ENCODE measurements around the gene DROSHA.

The DROSHA gene

GRCh38 chr5:31502506-31502905 is 29.4 kb downstream of the DROSHA start:
- DNase-seq (ENCODE audit: low read depth): no peak
- TF ChIP-seq CTCF (IDR thresholded peaks at IDR 0.05; ENCODE audit: low read length, missing control alignments): no peak
- no peak overlapping the region for H3K4me3 ChIP-seq (replicated peaks; ENCODE audit: low read depth, low read length)

GRCh38 chr5:31500256-31500655 is 31.6 kb downstream of the DROSHA start:
- no peak overlapping the region for H3K4me3 ChIP-seq (replicated peaks; ENCODE audit: low read depth, low read length)
- no peak for DNase-seq (ENCODE audit: low read depth)
- TF ChIP-seq CTCF (IDR thresholded peaks at IDR 0.05; ENCODE audit: low read length, missing control alignments): no peak

GRCh38 chr5:31496891-31497290 is 35.0 kb downstream of the DROSHA start:
- H3K4me3 ChIP-seq (replicated peaks; ENCODE audit: low read depth, low read length): no peak overlapping the region
- no peak for DNase-seq (ENCODE audit: low read depth)
- TF ChIP-seq CTCF (IDR thresholded peaks at IDR 0.05; ENCODE audit: low read length, missing control alignments): no peak

GRCh38 chr5:31496301-31496700 is 35.6 kb downstream of the DROSHA start:
- no peak overlapping the region for H3K4me3 ChIP-seq (replicated peaks; ENCODE audit: low read depth, low read length)
- no peak for TF ChIP-seq CTCF (IDR thresholded peaks at IDR 0.05; ENCODE audit: low read length, missing control alignments)
- no peak for DNase-seq (ENCODE audit: low read depth)

GRCh38 chr5:31495336-31495735 is 36.6 kb downstream of the DROSHA start:
- no peak for DNase-seq (ENCODE audit: low read depth)
- no peak overlapping the region for H3K4me3 ChIP-seq (replicated peaks; ENCODE audit: low read depth, low read length)
- TF ChIP-seq CTCF (IDR thresholded peaks at IDR 0.05; ENCODE audit: low read length, missing control alignments): no peak

- no peak for TF ChIP-seq CTCF (IDR thresholded peaks at IDR 0.05; ENCODE audit: low read length, missing control alignments)
- no peak overlapping the region for H3K4me3 ChIP-seq (replicated peaks; ENCODE audit: low read depth, low read length)
- peak; percentile 39 for DNase-seq (ENCODE audit: low read depth)
Observed at GRCh38 chr5:31492869-31493268, 39.0 kb downstream of the DROSHA start.

GRCh38 chr5:31487506-31487905 is 44.4 kb downstream of the DROSHA start:
- no peak for DNase-seq (ENCODE audit: low read depth)

More at GRCh38 chr5:31487506-31487905, 44.4 kb downstream of the DROSHA start:
- H3K4me3 ChIP-seq (replicated peaks; ENCODE audit: low read depth, low read length): no peak overlapping the region
- no peak for TF ChIP-seq CTCF (IDR thresholded peaks at IDR 0.05; ENCODE audit: low read length, missing control alignments)
